HG02943 (cell line): Measurements from ENCODE around the gene SLC2A4.

Source experiments
- ATAC-seq: cut with Tn5 transposase; IDR thresholded peaks from one replicate; pipeline ENCODE4 v1.9.1; 2021; ENCODE audit warnings: mild to moderate bottlenecking, low read depth, moderate library complexity; ENCODE audit not compliant: unreplicated experiment

The SLC2A4 gene

GRCh38 chr17:7262935-7263800 is 18.4 kb upstream of the SLC2A4 start:
- ATAC-seq, result no peak

DNA sequence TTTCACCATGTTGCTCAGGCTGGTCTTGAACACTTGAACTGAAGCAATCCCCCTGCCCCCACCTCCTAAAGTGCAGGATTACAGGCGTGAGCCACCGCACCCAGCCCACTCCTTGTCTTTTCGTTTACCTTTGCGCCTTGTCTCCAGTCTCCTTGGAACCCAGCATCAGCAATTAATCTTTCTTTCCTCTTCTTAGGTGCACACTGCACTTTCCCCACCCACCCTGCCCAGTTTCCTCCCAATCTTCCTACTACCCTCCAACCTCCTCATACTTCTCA is 17.8 kb upstream of the SLC2A4 start:
- no peak for ATAC-seq

GRCh38 chr17:7266784-7267183 is 14.7 kb upstream of the SLC2A4 start:
- ATAC-seq, result no peak

- ATAC-seq, result no peak
These were observed 2.1 kb upstream of the SLC2A4 start for GRCh38 chr17:7279448-7279847.

DNA sequence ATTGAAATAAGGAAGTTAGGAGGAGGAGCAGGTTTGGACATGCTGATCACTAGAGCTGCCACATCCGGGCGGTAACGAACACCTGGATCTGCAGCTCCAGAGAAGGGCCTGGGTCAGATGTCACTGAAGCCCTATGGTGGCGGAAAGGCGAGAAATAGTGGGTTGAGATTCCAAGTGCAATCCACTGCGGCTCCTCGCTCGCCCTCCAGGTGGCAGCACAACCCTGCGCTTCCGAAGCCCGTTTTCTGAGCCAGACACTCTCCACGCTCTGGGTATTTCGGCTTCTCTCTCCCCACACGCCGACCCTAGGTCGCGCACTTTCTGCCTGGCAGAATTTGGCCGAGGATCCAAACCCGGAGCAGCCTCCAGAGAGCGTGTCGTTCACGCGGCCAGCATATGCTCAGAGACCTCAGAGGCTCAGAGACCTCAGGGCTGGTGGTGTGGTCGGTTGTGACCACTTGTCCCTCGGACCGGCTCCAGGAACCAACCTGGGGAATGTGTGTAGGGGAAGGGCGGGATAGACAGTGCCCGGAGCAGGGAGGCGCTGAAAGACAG is 922 bp upstream of the SLC2A4 start:
- ATAC-seq, result no peak

GRCh38 chr17:7281953-7282751 is 634 bp downstream of the SLC2A4 start:
- ATAC-seq, result no peak

- ATAC-seq, result no peak
These were observed 1.3 kb downstream of the SLC2A4 start for GRCh38 chr17:7282752-7283321.

DNA sequence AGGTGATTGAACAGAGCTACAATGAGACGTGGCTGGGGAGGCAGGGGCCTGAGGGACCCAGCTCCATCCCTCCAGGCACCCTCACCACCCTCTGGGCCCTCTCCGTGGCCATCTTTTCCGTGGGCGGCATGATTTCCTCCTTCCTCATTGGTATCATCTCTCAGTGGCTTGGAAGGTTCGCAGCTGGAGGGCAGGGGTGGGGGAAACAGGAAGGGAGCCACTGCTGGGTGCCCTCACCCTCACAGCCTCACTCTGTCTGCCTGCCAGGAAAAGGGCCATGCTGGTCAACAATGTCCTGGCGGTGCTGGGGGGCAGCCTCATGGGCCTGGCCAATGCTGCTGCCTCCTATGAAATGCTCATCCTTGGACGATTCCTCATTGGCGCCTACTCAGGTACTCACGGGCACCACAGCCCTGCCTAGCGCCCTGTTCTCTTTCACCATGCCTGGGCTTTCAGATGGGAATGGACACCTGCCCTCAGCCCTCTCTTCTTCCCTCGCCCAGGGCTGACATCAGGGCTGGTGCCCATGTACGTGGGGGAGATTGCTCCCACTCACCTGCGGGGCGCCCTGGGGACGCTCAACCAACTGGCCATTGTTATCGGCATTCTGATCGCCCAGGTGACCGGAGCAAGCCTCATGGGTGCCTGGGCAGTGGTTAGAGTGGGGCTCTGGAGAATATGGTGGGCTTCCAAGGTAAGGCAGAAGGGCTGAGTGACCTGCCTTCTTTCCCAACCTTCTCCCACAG is 2.1 kb downstream of the SLC2A4 start:
- ATAC-seq, result no peak

- ATAC-seq, result no peak
These were observed 3.4 kb downstream of the SLC2A4 start for GRCh38 chr17:7284911-7285310.

GRCh38 chr17:7285679-7286078 is 4.2 kb downstream of the SLC2A4 start:
- ATAC-seq, result no peak

DNA sequence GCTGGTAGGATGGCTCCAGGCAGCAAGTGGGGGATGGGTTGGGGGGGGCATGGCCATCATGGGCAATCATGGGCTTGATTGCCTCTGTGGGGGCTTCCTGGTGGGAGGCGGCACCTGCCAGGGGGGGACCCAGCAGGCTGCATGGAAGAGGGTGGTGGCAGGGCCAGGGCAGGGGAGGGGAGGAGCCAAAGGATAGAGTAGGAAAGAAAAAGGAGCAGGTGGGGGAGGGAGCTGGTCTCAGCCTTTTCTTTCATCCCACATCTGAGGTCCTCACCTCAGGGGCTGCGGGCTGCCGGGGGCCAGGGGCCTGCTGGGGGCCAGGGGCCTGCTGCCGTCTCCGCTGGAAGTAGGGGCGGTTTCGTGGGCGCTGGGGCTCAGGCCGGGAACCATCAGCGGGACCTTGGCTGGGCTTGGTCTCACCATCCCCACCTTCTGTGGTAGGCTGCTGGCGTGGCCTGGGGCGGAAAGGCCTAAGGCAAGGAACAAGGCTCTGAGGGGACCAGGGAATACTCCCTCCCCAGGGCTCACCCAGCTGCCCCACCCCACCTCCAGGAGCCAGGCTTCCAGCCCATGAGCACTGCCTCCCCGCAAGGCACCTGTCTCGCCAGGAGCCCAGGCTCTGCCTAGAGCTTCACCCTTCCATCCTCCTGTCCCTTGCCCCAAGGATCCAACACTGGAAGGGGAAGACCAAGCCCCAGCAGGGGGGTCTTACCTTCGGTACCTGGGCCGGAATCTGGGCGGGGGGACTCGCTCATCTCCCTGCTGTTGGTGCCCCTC is 7.9 kb downstream of the SLC2A4 start:
- no peak for ATAC-seq

- ATAC-seq, result no peak
These were observed 8.6 kb downstream of the SLC2A4 start for GRCh38 chr17:7290166-7290565.

DNA sequence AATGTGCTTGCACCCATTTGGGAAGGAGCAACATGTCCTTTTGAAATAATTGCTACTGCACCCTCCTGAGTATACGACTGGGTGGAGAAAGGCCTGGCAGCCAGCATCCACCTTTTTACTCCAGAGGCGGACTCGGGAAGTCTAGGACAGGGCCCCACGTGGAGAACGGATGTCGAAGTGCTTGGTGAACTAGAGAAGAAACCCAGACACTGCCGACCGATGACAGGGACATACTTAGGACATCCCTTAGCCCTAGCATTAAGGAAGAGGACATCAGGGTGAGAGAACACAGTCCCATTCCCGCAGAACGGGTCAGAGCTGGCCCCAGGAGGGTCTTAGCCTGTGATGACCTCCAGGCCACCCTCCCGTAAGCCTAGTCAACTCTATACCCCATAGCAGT is 9.2 kb downstream of the SLC2A4 start:
- no peak for ATAC-seq

- ATAC-seq, result no peak
These were observed 10.7 kb downstream of the SLC2A4 start for GRCh38 chr17:7292194-7292593.

GRCh38 chr17:7292729-7293128 is 11.2 kb downstream of the SLC2A4 start:
- no peak for ATAC-seq

- ATAC-seq, result no peak
These were observed 11.6 kb downstream of the SLC2A4 start for GRCh38 chr17:7293159-7293558.

- no peak for ATAC-seq
These were observed 12.5 kb downstream of the SLC2A4 start for GRCh38 chr17:7293816-7294613.

- ATAC-seq, result no peak
These were observed 13.2 kb downstream of the SLC2A4 start, which contains the start of gene YBX2 for GRCh38 chr17:7294614-7295153. Gene YBX2, minus strand, starts transcription at chr17:7294639. Its CDS starts 139 bp downstream, at chr17:7294500.
